A673 (cell line): ENCODE results near the gene MRM2.

Experiments used
- CTCF ChIP-seq: fragments of 300-800, 200-600 bp; sonication (generic); conservative IDR thresholded peaks from 2 replicates; pipeline ENCODE4 v1.5.1; 2017; ENCODE audit warnings: low read depth, mild to moderate bottlenecking, antibody characterized with exemption, low read length, moderate library complexity, mixed read lengths
- EZH2 ChIP-seq: fragments of 200-600 bp; sonication (generic); IDR thresholded peaks from 2 replicates; pipeline ENCODE4 v1.6.1; 2017; ENCODE audit warnings: borderline replicate concordance, low read depth, mild to moderate bottlenecking, mixed read lengths, antibody characterized with exemption, low read length; ENCODE audit not compliant: poor library complexity, severe bottlenecking

DNA sequence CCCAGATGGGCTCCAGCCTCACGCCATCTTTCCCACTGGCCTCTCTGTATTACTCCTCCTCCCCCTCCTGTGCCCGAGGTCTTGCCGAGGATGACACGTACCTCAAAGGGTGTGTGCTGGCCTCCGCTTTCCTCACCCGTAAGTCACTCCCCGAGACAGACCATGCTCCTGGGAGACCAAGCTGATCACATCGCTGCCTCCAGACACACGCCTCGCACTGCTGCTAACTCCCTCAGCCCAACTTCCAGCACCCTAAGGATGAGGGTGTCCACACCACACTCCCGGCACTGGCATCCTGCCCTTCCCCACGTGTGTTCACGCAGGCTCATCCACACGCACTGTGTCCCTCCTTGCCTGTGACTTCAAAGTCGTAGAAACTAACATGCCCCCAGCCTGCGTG is 33.3 kb downstream of the MRM2 start:
- no peak for TF ChIP-seq CTCF
- TF ChIP-seq EZH2 = no peak
